ENCODE measurements around the gene SCYGR4. TPM values are rescaled to one million over a fixed set of nuclear protein-coding genes. Genes with fewer than 3 reads are reported as not detected.

The SCYGR4 gene
- total and polyA plus RNA-seq, 9 of the 15 experiments (the other 6 are each of a cell fraction or from before 2014, with no cell fraction given) = 0.09 TPM; not detected in 8

- TF ChIP-seq JUND (IDR thresholded peaks at IDR 0.05; ENCODE audit: borderline replicate concordance, low read depth, low read length) = peak; percentile 54; the same call in 1 of the 2 replicates
- no peak for TF ChIP-seq JUND (tag; IDR thresholded peaks at IDR 0.05; ENCODE audit: borderline replicate concordance, low read depth, low read length)
- no peak for TF ChIP-seq TRIM28 (IDR thresholded peaks at IDR 0.05)
- TF ChIP-seq NFIC (IDR thresholded peaks at IDR 0.05) = no peak
- TF ChIP-seq RFX5 (IDR thresholded peaks at IDR 0.05; ENCODE audit: low read depth, low read length) = no peak
- TF ChIP-seq ZKSCAN1 (IDR thresholded peaks at IDR 0.05; ENCODE audit: low read depth, low read length) = no peak
- TF ChIP-seq HNRNPUL1 (IDR thresholded peaks at IDR 0.05; ENCODE audit: low read length) = no peak
- TF ChIP-seq ZNF551 (CRISPR knock-in tag; IDR thresholded peaks at IDR 0.05) = no peak
- no peak for TF ChIP-seq XRCC4 (IDR thresholded peaks at IDR 0.05; ENCODE audit: extremely low read depth, insufficient read depth, insufficient read length)
- TF ChIP-seq SRSF3 (IDR thresholded peaks at IDR 0.05; ENCODE audit: insufficient read depth, low read length) = no peak
- no peak for TF ChIP-seq HINFP (tag; conservative IDR thresholded peaks at IDR 0.05; ENCODE audit: low read depth)
Observed at GRCh38 chr2:227655454-227655853, 38.2 kb downstream of the SCYGR4 start (continued).

Measured in K562 (cell line).